ENCODE results near the gene USE1. TPM values are rescaled to one million over a fixed set of nuclear protein-coding genes. Genes with fewer than 3 reads are reported as not detected.
A peak's percentile ranks its signal among the peaks of the same experiment; 100 is the strongest.

Gene USE1
- polyA plus RNA-seq, 2 donors = 32.8 to 37.7 TPM

GRCh38 chr19:17266589-17266974, 51.4 kb downstream of the USE1 start:
- 73 to 74% methylated on average over 12 of the region's 12 CpGs for WGBS, 2 donors
- Histone ChIP-seq H3K27ac (ENCODE audit: low read depth in 2 of 2, low read length in 1 of 2) (peak overlapping the region; percentile 13 to 73), H3K36me3 (ENCODE audit: control insufficient read depth in 2 of 2, insufficient read depth in 2 of 2, low read length in 1 of 2) (peaks cover 0 to 11% of the 10 kb centered on the region in 2 donors), H3K9me3 (ENCODE audit: control insufficient read depth in 2 of 2, insufficient read depth in 1 of 2, low read depth in 1 of 2, low read length in 1 of 2) (no peaks in the 10 kb centered on the region), H3K27me3 (ENCODE audit: control insufficient read depth in 1 of 2, insufficient read depth in 2 of 2, low read length in 2 of 2) (no peaks in the 10 kb centered on the region), H3K4me3 (ENCODE audit: low read depth in 1 of 2, low read length in 2 of 2) (no peak overlapping the region), H3K4me1 (ENCODE audit: control insufficient read depth in 2 of 2, insufficient read depth in 2 of 2, low read length in 1 of 2) (peaks cover 3 to 4% of the 10 kb centered on the region in 2 donors)

DNA sequence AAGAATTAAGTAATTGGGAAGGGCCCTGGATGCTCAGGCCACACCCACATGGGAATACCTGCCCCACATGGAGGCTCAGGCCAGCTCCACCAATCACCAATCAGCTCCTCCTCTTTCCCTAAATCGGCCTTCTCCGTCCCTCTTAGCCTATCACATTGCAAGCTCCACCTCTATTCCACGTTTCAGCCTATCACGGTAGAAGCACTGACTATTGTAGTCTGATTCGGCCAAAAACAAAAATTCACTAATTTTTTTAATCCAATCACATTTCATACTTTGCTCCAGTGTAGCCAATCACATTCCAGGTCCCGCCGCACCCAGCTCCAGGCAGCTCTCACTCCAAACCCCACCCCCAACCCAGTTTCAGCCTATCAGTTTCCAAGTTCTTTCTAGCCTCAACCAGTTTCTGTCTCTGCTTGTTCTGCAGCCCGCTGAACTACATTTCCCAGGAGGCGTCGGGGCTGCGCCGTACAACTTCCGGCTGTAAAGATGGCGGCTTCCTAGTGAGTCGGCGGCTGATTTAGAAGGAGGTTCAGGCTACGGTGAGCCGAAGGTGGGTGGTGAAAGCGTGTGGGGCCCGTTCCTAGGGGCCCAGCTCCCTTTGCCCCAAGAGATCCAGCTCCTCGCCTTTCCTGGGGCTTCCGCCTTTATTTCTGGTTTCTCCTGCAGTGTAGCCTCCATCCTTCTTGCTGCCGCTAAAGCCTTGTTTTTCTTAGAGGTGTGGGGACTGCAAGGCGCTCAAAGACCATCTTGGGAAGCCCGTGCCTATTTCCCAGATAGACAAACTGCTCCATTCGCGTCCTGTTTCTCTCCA, 52.0 kb downstream of the USE1 start, which contains the start of gene BABAM1:
Gene BABAM1 (plus strand): TSS at position 469 of the 814 bp plus-strand sequence. CDS start 1,364 bp downstream, outside the sequence.
- WGBS, 2 donors = 0% methylated on average over 27 of the region's 27 CpGs
- Histone ChIP-seq H3K27me3 (ENCODE audit: control insufficient read depth in 1 of 2, insufficient read depth in 2 of 2, low read length in 2 of 2) (no peaks in the 10 kb centered on the region), H3K9me3 (ENCODE audit: control insufficient read depth in 2 of 2, insufficient read depth in 1 of 2, low read depth in 1 of 2, low read length in 1 of 2) (no peaks in the 10 kb centered on the region), H3K4me3 (ENCODE audit: low read depth in 1 of 2, low read length in 2 of 2) (peak within 1 kb of the TSS; percentile 71 to 95), H3K27ac (ENCODE audit: low read depth in 2 of 2, low read length in 1 of 2) (peak within 1 kb of the TSS; percentile 66 to 91), H3K4me1 (ENCODE audit: control insufficient read depth in 2 of 2, insufficient read depth in 2 of 2, low read length in 1 of 2) (peaks cover 3 to 4% of the 10 kb centered on the region in 2 donors), H3K36me3 (ENCODE audit: control insufficient read depth in 2 of 2, insufficient read depth in 2 of 2, low read length in 1 of 2) (peaks cover 0 to 11% of the 10 kb centered on the region in 2 donors)

GRCh38 chr19:17268754-17269153, 53.6 kb downstream of the USE1 start:
- Histone ChIP-seq H3K9me3 (ENCODE audit: control insufficient read depth in 2 of 2, insufficient read depth in 1 of 2, low read depth in 1 of 2, low read length in 1 of 2) (no peaks in the 10 kb centered on the region), H3K36me3 (ENCODE audit: control insufficient read depth in 2 of 2, insufficient read depth in 2 of 2, low read length in 1 of 2) (peaks cover 5 to 17% of the 10 kb centered on the region in 2 donors), H3K4me3 (ENCODE audit: low read depth in 1 of 2, low read length in 2 of 2) (no peak overlapping the region), H3K4me1 (ENCODE audit: control insufficient read depth in 2 of 2, insufficient read depth in 2 of 2, low read length in 1 of 2) (peaks cover 3 to 4% of the 10 kb centered on the region in 2 donors), H3K27me3 (ENCODE audit: control insufficient read depth in 1 of 2, insufficient read depth in 2 of 2, low read length in 2 of 2) (no peaks in the 10 kb centered on the region), H3K27ac (ENCODE audit: low read depth in 2 of 2, low read length in 1 of 2) (no peak overlapping the region)
- WGBS, 2 donors = 93 to 95% methylated on average over 13 of the region's 13 CpGs

Other genes with a start within 250 kb of the USE1 start
- 1 to 10 TPM; 1.0 to 1.9 TPM for gene CPAMD8, start 188.5 kb upstream of the USE1 start, polyA plus RNA-seq
- 1 to 10 TPM; 7.8 to 9.3 TPM for gene HAUS8, start 139.9 kb upstream of the USE1 start, polyA plus RNA-seq
- 10 to 100 TPM; 24.2 to 41.2 TPM for gene MYO9B, start 139.6 kb upstream of the USE1 start, polyA plus RNA-seq
- 10 to 100 TPM in 1 of 2 donors, 1 to 10 TPM in 1; 7.9 to 12.7 TPM for gene OCEL1, start 10.9 kb downstream of the USE1 start, polyA plus RNA-seq
- gene NR2F6, start 30.6 kb downstream of the USE1 start, polyA plus RNA-seq = 10 to 100 TPM; 33.3 to 45.5 TPM
- 1 to 10 TPM; 1.5 to 2.9 TPM for gene USHBP1, start 49.4 kb downstream of the USE1 start, polyA plus RNA-seq
- gene BABAM1, start 52.1 kb downstream of the USE1 start, polyA plus RNA-seq = 10 to 100 TPM; 39.1 to 52.7 TPM
- gene ANKLE1, start 66.5 kb downstream of the USE1 start, polyA plus RNA-seq = under 1 TPM; 0.22 to 0.45 TPM
- gene ABHD8, start 88.1 kb downstream of the USE1 start, polyA plus RNA-seq = 1 to 10 TPM; 3.4 to 4.5 TPM
- 100 to 1,000 TPM in 1 of 2 donors, 10 to 100 TPM in 1; 72.1 to 102 TPM for gene MRPL34, start 90.5 kb downstream of the USE1 start, polyA plus RNA-seq
- gene DDA1, start 94.2 kb downstream of the USE1 start, polyA plus RNA-seq = 10 to 100 TPM; 40.3 to 41.4 TPM
- gene ANO8, start 119.5 kb downstream of the USE1 start, polyA plus RNA-seq = 10 to 100 TPM in 1 of 2 donors, 1 to 10 TPM in 1; 9.7 to 28.0 TPM
- 10 to 100 TPM; 13.5 to 20.2 TPM for gene GTPBP3, start 122.2 kb downstream of the USE1 start, polyA plus RNA-seq
- 10 to 100 TPM; 29.5 to 30.7 TPM for gene PLVAP, start 162.0 kb downstream of the USE1 start, polyA plus RNA-seq
- not detected for gene CCDC194, start 178.8 kb downstream of the USE1 start, polyA plus RNA-seq
- 10 to 100 TPM in 1 of 2 donors, 1 to 10 TPM in 1; 8.5 to 17.6 TPM for gene BST2, start 190.3 kb downstream of the USE1 start, polyA plus RNA-seq
- 10 to 100 TPM; 64.2 to 66.8 TPM for gene MVB12A, start 204.7 kb downstream of the USE1 start, polyA plus RNA-seq
- under 1 TPM; 0.13 to 0.20 TPM for gene TMEM221, start 233.3 kb downstream of the USE1 start, polyA plus RNA-seq
- not detected for gene NXNL1, start 245.6 kb downstream of the USE1 start, polyA plus RNA-seq